ENCODE measurements around the gene SLC22A9.

The SLC22A9 gene

DNA sequence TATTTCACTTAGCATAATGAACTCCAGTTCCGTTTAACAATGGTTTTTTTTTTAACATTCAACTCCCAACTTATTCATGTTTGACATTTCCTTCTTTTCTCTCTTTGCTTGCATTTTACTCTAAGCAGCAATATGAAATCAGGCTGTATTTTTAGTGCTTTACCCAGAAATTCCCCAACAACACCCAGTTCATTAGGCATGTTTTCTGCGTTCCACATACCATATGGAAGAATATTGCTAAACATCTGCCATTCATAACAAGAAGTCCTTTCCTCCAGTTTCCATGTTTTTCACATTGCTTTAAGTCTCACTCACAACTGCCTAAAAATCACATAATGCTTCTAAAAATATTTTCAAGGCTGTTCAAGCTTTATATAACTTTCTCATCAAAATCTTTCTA lies 75.5 kb downstream of the SLC22A9 start:
- no peak for DNase-seq

DNA sequence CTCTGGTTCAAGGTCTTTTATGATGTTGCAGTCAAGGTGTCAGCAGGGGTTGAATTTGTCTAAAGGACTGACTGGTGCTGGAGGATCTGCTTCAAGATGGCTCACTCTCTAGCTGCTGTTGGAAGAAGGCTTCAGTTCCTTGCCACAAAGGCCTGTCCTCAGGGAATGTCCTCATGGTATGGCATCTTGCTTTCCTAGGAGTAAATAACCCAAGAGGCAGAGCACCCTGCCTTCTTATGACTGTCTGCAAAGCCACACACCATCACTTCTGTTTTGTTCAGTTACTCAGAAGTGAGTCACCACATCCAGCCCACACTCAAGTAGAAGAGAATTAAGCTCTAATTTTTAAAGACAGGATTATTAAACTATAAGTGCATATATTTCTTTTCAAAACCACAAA lies 76.1 kb downstream of the SLC22A9 start:
- no peak for DNase-seq

DNA sequence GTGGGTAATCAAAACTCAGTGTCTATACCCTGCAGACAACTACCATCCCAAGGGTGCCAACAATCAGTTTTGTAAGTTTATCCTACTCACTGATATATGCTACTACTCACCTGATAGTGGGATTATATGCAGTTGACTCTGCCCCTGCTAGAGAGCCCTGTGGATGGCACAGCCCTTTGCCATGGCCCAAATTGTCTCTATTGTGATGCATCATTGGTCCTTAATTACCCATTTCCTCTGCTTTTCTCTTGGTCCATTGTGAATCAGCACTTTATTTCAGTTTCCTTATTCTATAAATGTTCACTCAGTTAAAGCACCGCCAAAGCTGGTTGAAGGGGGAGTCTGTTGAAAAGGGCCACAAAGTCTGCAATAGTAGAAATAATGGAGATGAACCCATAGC lies 79.1 kb downstream of the SLC22A9 start:
- DNase-seq = no peak

DNA sequence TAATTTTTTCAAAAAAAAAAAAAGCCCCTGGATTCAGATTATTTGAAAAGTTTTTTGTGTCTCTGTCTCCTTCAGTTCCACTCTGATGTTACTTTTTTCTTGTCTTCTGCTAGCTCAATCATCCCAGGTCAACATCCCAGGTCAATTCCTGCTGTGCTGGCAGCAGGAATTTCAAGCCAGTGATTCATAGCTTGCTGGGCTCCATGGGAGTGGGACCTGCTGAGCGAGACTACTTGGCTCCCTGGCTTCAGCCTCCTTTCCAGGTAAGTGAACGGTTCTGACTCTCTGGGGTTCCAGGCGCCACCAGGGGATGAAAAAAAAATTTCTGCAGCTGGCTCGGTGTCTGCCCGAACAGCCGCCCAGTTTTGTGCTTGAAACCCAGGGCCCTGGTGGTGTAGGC lies 90.0 kb downstream of the SLC22A9 start:
- DNase-seq = no peak

Data from CD4-positive, alpha-beta T cell treated with Interferon alpha-2 for 1 hour (primary cell).